Right ventricle myocardium superior (tissue), 1 donor: ENCODE measurements around the gene DPF3. TPM values are rescaled to one million over a fixed set of nuclear protein-coding genes. Genes with fewer than 3 reads are reported as not detected.

Experiments used
- ATAC-seq: fragments of 200-7000 bp; cut with Tn5 transposase; one replicate; pipeline ENCODE4 v1.9.1; 2020; ENCODE audit warnings: mild to moderate bottlenecking; ENCODE audit not compliant: poor library complexity
- DNase-seq: peaks from one replicate; pipeline ENCODE4 v3.0.0-alpha.2; 2020
- intact Hi-C: fragments of 100-400 bp; cut with DNase I; formaldehyde crosslinking; loops from one replicate; pipeline ENCODE4 v1.11.2; 2022
- total RNA-seq: library from RNA; stranded (reverse); fragmentation: NEBNext Ultra II Directional; extraction: Animal tissue kit (Norgen Biotek cat#: 25700); gene quantifications from one replicate; pipeline ENCODE4 v1.2.1, GENCODE V29; 2021
- donor health status: DM: no; HTN: yes; CAD: no; lungs with severe emphysema.

The DPF3 gene
- total RNA-seq, 1 donor from 2014 or later = 25.0 TPM

DNA sequence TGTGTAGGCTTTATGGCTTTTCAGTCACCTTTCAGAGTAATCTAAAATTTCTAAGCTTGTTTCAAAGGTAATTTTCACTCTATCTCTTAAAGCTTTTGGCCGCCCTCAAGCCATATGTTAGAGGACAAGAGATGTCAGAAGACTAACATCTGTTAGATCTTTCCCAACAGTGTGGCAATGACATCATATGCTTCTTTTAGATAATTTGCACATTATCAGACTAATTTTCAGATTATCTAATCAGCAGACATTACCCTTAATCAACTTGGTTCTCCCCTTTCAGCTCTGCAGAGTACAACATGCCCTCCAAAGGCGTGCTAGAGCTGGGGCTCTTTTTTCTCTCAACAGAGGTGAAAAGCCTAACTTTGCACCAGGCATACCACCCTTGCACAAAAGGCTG, 207.1 kb downstream of the DPF3 start:
- intact Hi-C loops = no loop called here
- DNase-seq (no peak), ATAC-seq (no peak)

DNA sequence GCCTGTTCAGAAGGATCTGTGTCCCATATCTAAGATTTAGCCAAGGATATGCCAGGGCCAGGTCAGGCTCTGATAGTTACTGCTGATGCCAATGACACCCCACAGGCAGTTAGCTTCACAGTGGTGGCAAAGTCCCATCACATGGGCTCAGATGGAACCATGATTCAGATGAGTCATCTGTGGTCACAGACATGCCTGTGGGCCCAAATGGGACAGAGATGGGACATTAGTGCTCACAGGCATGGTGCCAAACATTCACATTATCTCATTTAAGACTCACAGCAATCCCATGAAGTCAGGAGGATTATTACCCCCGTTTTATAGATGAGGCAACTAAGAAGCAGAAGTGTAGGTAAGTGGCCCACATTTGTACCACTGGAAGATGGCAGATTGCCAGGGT, 207.8 kb downstream of the DPF3 start:
- DNase-seq (no peak), ATAC-seq (no peak)
- intact Hi-C loops = no loop called here

DNA sequence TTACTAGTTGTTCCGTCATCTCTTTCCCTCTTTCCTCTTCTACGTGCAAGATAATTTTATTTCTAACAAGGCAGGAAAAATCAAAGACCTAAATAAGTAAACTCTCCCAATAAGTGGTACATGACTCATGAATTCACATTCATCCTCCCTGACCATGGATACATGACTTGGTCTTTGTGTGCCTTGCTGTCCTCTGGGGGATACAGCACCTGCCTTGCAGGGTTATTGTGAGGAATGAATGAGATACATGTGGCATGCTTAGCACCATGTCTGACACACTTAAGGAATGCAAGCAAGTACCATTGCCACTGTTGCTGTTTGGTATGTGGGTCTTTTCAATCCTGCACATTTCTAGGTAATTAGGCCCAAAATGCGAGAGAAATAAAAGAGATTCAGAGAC, 208.4 kb downstream of the DPF3 start:
- intact Hi-C loops = no loop called here
- DNase-seq = no peak

DNA sequence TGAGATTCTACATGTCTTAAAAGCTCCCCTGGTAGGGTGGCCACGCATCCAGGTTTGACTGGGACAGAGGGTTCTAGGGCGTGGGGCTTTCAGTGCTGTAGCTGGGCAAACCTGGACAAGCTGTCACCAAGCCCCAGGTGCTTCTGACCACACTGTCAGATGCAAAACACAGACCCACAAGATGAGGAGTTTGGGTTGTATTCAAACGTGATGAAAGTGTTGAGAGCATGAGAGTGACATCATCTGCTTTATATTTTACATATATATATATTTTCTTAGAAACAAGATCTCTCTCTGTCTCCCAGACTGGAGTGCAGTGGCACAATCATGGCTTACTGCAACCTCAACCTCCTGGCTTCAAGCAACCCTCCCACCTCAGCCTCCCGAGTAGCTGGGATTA, 210.1 kb downstream of the DPF3 start:
- DNase-seq (no peak), ATAC-seq (no peak)
- intact Hi-C loops = no loop called here

More for the DNA sequence above, 208.4 kb downstream of the DPF3 start:
- ATAC-seq = no peak

DNA sequence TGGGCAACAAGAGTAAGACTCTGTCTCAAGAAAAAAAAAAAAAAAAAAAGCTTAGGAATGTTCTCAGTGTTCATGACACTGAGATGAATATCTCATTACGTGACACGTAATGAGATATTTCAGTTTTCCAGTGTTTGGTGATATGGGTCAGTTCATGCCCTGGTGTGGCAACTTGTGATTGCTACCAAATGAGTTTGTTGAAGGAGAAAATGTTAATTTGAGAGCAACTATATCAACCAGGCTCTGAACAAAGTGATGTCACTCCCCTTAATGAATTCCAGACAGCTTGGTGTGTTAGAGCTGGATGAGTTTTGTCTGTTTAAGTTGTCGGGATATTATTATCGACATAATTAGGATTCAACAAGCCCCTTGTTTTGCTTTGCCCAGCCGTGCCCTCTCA, 211.7 kb downstream of the DPF3 start:
- intact Hi-C loops = no loop called here
- ATAC-seq (no peak), DNase-seq (no peak)

DNA sequence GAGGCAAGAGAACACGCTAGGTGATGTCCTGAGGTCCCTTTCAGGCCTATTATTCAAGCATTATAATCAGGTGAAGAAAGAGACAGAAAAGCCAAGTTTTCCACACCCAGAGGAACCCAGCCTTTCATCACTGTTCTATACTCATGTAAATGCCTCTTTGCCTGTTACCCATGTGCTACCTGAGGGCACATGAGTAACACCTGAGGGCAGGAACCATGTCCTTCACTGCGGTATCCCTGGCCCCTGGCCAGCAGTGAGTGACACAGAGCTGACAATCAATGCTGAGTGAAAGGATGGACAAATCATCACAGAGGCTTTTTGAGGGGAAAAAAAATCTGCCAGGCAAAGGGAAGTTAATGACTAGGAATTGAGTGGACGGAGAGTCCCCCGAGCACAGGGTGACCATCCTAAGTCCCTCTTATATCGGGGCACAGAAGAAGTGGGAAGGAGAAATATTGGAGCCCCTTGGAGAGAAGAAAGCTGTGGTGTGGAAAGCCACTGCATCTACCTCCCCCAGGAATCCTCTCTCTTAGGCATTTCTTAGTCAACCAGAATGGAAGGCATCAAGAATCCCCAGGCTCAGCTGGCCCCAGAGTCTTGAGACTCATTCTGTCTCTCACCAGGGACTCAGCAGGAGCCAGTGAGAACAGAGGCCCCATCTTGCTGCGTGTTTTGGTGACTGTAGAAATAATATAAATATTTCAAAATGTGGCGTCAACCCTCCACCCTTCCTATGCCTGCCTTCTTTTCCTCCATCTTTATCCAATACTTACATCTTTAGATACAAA, 212.9 kb downstream of the DPF3 start:
- ATAC-seq (no peak), DNase-seq (no peak)
- intact Hi-C loops = no loop called here

DNA sequence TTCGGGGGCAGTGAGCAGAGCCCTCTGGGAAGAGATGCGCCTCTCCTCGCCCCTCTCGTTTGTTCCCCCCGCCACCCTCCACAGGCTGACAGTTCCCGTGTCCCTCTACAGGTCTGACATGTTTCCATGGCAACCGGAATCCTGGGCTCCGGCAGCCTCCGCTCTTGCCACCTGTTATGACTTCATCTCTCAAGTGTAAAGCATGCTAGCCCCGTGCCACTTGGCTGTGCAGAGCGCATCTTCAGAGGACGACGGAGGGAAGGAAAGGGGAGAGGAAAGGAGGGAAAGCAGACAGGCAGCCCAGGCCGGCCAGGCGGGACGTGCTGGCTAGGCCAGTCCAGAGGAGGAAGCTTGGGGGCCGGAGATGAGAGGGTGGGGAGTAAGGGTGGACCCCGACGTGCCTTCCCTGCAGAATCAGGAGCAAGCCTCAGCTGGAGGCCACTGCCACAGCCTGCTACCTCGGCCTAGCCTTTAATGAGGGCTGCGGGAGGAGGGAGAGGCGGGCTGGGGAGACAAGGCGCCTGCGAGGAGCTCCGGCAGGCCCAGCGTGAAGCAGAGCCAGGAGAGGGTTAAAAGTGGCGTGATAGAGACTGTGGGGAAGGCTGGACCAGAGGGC, 214.3 kb downstream of the DPF3 start:
- peak; percentile 26 for ATAC-seq
- DNase-seq = no peak
- intact Hi-C loops = no loop called here

DNA sequence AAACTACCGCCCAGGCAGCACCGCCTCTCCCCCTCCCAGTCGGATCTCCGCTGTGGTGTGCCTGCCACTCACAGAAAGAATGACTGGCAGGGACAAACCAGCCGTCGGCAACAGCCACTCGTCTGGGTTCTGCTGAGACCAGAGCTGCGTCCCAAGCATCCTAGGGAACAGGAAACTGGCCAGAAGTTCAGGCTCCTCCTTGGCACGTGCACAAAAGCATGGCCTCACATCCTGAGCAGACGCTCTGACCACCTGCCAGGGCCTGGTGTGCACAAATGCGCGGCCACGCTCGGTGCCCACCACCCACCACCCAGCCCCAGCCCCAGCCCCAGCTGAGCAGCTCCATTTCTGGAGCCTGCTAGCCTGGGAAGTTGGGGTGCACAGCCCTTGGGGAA, 214.8 kb downstream of the DPF3 start:
- intact Hi-C loops = no loop called here
- DNase-seq (peak; percentile 57), ATAC-seq (peak; percentile 76)

DNA sequence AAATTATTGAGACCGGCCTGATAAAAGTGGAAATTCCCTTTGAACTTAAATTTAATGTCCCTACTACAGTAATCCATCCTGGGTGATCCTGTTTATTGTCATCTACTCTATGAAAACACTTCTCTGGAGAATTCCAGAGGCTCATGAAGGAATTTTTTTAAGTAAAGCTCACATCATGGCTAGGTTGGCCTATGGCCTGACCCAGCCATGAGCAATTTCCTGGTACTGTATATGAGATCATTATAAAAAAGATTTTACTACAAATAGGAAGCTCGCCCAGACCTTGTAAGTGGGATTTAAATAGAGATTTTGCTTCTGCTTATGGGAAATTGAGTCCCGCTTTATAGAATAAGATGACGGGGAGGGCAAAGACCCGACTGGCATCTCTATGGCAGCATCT, 215.5 kb downstream of the DPF3 start:
- DNase-seq (no peak), ATAC-seq (no peak)
- intact Hi-C loops = no loop called here

DNA sequence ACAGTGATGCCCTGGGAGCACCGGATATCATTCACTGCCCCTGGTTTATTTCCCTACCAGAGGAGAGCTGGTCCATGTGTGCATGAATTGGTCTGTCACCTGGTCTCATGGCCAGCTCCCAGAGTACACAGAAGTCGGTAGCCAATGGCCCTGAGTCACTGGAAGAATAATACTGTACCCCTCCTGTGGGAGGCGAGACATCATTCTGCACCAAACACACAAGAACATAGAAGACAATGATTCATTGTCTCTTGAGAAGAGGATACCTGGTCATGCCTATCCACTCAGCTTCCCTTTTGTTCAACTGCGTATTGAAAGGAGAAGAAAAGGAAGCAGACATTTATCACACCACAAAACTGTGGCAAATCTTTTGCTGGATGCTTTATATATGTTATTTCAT, 216.2 kb downstream of the DPF3 start:
- ATAC-seq = no peak
- DNase-seq = no peak
- intact Hi-C loops = no loop called here

DNA sequence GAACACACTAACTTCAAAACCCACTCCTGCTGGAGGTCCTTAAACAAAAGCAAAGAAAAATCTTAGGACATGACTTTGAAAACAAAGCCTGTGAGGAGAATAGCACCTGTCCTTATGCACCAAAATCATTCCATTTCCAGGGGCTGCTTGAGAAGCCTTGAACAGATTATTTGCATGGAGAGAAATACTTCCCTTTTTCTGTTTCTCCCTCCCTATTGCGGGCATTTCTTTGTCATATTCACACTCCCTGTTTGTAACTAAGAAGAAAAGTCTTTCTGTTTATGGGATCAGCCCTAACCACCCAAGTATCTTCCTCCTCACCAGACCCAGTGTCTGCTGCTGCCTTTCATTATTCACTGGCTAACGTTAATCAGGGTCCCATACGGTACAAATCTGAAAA, 218.8 kb downstream of the DPF3 start:
- intact Hi-C loops = no loop called here
- DNase-seq = no peak
- ATAC-seq = no peak

DNA sequence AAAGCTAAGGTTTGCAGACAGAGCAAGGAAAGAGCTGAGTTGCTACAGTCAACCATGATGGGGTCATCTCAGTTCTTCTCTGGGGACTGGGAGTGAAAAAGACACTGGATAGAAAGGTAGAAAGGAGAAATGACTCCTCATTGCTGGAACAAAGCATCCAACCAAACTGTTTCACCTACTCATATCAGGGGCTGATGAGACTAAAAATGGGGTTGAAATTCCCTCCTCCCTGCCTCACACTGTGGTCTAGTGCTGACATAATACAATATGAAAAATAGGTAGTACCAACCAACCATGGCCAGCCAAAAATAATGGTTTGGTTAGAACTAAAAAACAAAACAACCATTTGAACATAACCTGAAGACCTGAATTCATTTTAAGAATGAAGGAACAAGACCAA, 220.7 kb downstream of the DPF3 start:
- intact Hi-C loops = no loop called here
- ATAC-seq = no peak
- no peak for DNase-seq

DNA sequence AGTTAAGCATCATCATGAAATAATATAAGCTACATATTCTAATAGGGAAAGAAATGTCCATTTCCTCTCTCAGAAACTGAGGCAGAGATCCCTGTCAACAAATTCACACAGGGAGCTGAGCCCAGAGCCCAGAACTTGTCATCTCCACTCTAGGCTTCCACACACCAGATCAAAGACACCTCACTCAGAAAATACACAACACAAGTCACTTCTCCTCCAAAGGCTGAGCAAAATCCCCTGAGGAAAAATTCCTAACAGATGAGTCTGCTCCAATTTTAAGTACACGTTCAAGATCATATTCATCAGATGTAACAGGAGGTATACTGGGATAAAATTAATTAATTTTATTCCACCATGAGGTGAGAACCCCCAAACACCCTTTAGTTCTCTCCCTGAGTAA, 227.3 kb downstream of the DPF3 start:
- no peak for ATAC-seq
- intact Hi-C loops = no loop called here
- DNase-seq = no peak

DNA sequence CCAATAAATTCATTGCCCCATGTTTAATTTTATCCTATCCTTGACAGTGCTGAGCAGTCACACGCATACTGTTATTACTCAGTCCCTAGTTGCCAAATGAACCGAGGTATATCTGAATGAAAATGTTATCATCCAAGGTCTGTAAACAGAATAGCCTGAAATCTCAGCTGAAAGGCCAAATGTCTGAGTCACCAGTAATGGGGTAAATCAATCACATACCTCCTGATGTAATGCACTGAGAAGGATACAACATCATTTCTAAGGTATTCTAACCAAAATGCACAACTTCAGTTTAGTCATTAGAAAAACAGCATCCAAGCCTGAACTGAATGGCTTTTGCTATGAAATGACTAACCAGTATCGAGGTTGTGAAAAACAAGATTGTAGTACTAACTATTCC, 228.6 kb downstream of the DPF3 start:
- peak; percentile 37 for ATAC-seq
- intact Hi-C loops = no loop called here
- no peak for DNase-seq

DNA sequence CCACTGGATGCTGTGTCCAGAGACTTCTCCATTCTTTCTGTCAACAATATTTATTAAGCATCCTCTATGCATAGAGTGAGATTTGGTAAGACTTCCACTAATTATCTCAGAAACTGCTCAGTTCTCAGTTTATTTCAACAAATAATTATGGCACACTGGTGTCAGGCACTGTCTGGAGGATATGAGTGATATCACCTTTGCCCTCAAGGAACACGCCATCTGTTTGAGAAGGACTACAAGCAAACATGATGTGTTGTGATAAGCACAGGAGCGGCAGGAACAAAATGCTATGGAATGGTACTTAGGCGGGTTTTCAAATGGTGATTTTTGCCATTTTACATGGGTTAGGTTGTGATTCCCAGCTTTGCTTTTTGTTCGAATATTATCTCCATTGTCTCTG, 229.2 kb downstream of the DPF3 start:
- intact Hi-C loops = no loop called here
- ATAC-seq = no peak
- no peak for DNase-seq

DNA sequence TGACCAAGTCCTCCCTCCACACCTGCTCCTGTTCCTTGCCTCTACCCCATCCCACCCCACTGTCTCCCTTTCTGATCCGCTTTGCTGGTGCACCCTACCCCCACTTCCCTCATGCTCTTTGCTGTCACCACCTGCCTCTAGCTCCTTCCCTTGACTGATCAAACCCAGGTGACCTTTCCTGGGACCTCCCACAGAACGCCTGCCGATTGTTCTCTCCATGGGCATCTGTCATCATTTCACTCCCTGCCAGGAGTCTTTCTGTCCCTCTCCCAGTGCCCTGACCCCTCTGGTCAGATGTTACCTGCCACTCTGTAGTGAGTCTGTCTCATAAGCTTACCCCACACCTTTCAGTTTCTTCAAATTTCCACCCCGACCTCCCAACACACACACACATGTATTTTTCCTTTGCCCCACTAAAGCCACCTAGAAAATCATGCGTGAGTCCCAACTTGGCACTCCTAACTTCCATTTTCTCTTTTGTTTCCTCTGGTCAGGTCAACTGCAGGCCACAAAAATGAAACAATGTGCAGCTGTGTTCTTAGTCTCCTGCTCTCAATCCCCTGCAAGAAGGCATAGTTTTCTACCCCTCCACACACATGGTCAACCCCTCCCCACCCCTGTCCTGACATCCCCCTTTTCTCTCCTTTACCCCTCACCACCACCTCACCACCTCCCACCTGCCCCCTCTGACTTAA, 229.8 kb downstream of the DPF3 start:
- DNase-seq = no peak
- peak; percentile 23 for ATAC-seq
- intact Hi-C loops = no loop called here

DNA sequence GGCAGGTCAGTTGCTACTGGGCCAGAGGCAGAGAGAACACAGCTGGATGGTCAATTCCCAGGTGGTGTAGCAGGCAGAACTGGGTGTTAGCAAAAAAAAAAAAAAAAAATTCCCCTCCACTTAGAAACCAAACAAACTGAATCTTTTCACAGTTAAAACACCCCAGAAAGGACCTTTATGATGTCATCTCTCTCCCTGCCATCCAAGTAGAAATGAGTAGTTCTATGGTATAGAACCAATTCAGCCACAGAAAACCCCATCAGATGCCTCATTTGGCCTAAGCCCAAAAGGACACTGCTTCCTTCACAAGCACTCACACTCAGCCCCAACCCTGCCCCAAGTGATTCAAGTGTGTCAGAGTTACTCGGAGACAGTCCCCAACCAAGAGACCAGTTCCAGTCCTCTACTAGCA, 230.8 kb downstream of the DPF3 start:
- DNase-seq (no peak), ATAC-seq (no peak)
- intact Hi-C loops = no loop called here

DNA sequence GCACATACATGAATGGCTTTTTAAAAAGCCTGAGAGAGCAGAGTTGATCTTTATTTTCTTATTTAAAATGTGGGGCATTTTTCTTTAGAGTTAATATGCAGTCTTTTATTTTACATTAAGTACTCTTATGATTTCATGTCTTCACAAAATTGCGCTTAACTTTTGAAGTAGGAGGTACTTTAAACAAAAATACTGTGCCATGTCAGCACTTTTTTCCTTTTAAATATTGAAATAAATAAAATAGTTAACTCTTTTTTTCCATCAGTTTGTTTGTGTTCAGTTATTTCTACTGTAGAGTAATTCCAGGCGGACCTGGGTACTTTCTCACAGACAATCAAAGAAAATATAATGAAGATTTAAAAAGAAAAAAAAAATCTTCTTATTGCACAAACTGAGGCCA, 231.7 kb downstream of the DPF3 start:
- no peak for ATAC-seq
- intact Hi-C loops = no loop called here

DNA sequence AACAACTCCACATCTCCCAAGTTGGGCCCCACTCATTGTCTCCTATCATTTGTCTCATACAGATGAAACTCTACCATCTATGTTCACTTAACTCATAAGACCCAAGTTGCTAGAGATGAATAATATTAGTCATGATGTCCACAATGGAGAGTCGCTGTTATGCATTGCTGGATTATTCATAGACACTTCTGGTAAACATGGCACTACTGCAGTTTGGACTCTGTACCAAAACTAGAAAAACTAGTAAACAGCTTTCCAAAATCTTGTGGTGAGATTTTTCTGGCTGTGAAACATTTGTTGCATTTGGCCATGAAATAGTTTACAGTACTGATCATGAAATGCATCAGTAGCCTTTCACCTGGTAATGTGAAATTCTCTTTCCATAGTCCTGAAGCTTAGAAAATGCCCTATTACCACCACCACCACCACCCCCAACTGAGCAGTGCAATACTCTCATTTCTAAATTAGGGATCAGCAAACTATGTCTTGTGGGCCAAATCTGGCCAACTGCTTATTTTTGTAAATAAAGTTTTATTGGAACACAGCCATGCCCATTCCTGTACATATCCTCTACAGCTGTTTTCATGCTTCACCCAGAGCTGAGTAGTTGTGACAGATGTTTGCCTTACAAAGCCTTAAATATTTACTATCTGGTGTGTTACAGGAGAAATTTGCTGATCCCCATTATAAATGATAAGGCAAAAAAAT, 236.5 kb downstream of the DPF3 start:
- intact Hi-C loops = no loop called here
- DNase-seq = no peak
- no peak for ATAC-seq

More for the DNA sequence above, 231.7 kb downstream of the DPF3 start:
- DNase-seq = no peak

DNA sequence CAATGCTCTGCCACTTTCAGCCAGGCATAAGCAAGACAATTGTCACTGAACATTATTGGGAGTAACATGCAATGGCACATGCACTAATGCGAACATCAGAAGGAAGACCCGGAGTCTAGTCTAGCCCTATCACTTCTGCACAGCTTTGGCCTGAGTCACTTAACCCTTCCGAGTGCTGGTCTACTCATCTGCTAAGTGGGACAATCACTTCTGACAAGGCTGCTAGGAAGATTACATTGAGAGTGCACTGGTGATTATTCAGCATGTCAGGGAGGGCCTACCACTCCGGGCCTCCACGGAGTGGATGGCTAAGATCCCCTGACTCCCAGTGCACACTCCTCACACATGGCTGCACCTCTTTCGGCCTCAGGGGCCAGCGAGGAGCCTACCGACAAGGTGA, 240.9 kb downstream of the DPF3 start:
- no peak for ATAC-seq
- intact Hi-C loops = no loop called here
- no peak for DNase-seq
